IMR-90 (cell line): ENCODE results near the gene IL31RA. TPM values are rescaled to one million over a fixed set of nuclear protein-coding genes. Genes with fewer than 3 reads are reported as not detected.

Experiments used
- ATAC-seq: fragments of 200-7000 bp; cut with Tn5 transposase; 2 replicates; pipeline ENCODE4 v1.9.1; 2020; ENCODE audit warnings: low read depth, mild to moderate bottlenecking, moderate library complexity
- BruUV-seq: library from RNA; stranded (reverse); fragments of 400-500 nt; replicated peaks from 2 replicates; lab custom pipeline; 2021; lab: Mats Ljungman, UMichigan
- CTCF ChIA-PET: fragments of 300-600 bp; formaldehyde crosslinking; extraction: SDS; loops from one replicate; lab custom pipeline; 2021; ENCODE audit warnings: antibody characterized with exemption; lab: Yijun Ruan, JAX
- POLR2A ChIA-PET: fragments of 300-600 bp; sonication (Branson Sonifier 250); formaldehyde crosslinking; loops from one replicate; lab custom pipeline; 2022; ENCODE audit warnings: antibody characterized with exemption; ENCODE audit not compliant: unreplicated experiment; lab: Charles Lee
- DNase-seq: peaks from one replicate; pipeline ENCODE4 v3.0.0; 2013
- H2AFZ ChIP-seq: replicated peaks from 2 replicates; pipeline ENCODE3; 2013; ENCODE audit warnings: low read length, mild to moderate bottlenecking; ENCODE audit not compliant: poor library complexity
- H2AK5ac ChIP-seq: 2 replicates; pipeline ENCODE4 v1.6.1; 2013; ENCODE audit warnings: low read depth, low read length, inconsistent platforms
- H2AK9ac ChIP-seq: replicated peaks from 2 replicates; pipeline ENCODE3; 2013; ENCODE audit warnings: mild to moderate bottlenecking, low read depth, low read length, moderate library complexity; ENCODE audit not compliant: poor library complexity
- H2BK120ac ChIP-seq: 2 replicates; pipeline ENCODE4 v1.6.1; 2013; ENCODE audit warnings: low read depth, low read length, inconsistent platforms
- H2BK15ac ChIP-seq: 3 replicates; pipeline ENCODE4 v1.6.1; 2013; ENCODE audit warnings: low read depth, low read length, inconsistent platforms
- H2BK20ac ChIP-seq: 2 replicates; pipeline ENCODE4 v1.6.1; 2013; ENCODE audit warnings: low read depth, mild to moderate bottlenecking, inconsistent platforms, low read length, moderate library complexity
- H2BK5ac ChIP-seq: 2 replicates; pipeline ENCODE4 v1.6.1; 2013; ENCODE audit warnings: mild to moderate bottlenecking, low read depth, low read length, inconsistent platforms; ENCODE audit not compliant: poor library complexity, severe bottlenecking
- H3K14ac ChIP-seq: replicated peaks from 2 replicates; pipeline ENCODE4 v1.6.1; 2013; ENCODE audit warnings: low read depth, low read length, inconsistent platforms
- H3K18ac ChIP-seq: 2 replicates; pipeline ENCODE4 v1.6.1; 2013; ENCODE audit warnings: low read depth, low read length, control low read depth
- H3K23ac ChIP-seq: 2 replicates; pipeline ENCODE4 v1.6.1; 2013; ENCODE audit warnings: low read depth, low read length, inconsistent platforms
- H3K27ac ChIP-seq: 2 replicates; pipeline ENCODE4 v1.5.1; 2013; ENCODE audit warnings: mild to moderate bottlenecking, control low read depth, low read length; ENCODE audit not compliant: insufficient read depth
- H3K27me3 ChIP-seq: 2 replicates; pipeline ENCODE4 v1.6.1; 2013; ENCODE audit warnings: low read length; ENCODE audit not compliant: control insufficient read depth, insufficient read depth
- H3K36me3 ChIP-seq: 2 replicates; pipeline ENCODE4 v1.6.1; 2013; ENCODE audit warnings: low read length, mixed read lengths; ENCODE audit not compliant: control insufficient read depth, insufficient read depth
- H3K4ac ChIP-seq: 2 replicates; pipeline ENCODE4 v1.6.1; 2013; ENCODE audit warnings: low read depth, low read length, inconsistent platforms
- H3K4me1 ChIP-seq: 2 replicates; pipeline ENCODE4 v1.6.1; 2013; ENCODE audit warnings: low read length, mixed read lengths; ENCODE audit not compliant: control insufficient read depth, insufficient read depth
- H3K4me2 ChIP-seq: 2 replicates; pipeline ENCODE4 v1.6.1; 2013; ENCODE audit warnings: low read depth, mild to moderate bottlenecking, control low read depth, low read length, moderate library complexity
- H3K4me3 ChIP-seq: 2 replicates; pipeline ENCODE4 v1.5.1; 2013; ENCODE audit warnings: low read depth, mild to moderate bottlenecking, control low read depth, low read length, moderate library complexity; ENCODE audit not compliant: insufficient read depth
- H3K56ac ChIP-seq: 2 replicates; pipeline ENCODE4 v1.6.1; 2013; ENCODE audit warnings: low read length, inconsistent platforms; ENCODE audit not compliant: insufficient read depth; ENCODE audit errors: extremely low read depth
- H3K79me1 ChIP-seq, 2 experiments: 2 replicates each; pipeline ENCODE4 v1.6.1; 2013; ENCODE audit warnings: low read length in 2 of 2, inconsistent platforms in 1 of 2, low read depth in 1 of 2
- H3K9ac ChIP-seq: 2 replicates; pipeline ENCODE4 v1.6.1; 2013; ENCODE audit warnings: low read depth, low read length, control low read depth
- H3K9me1 ChIP-seq: 2 replicates; pipeline ENCODE4 v1.6.1; 2013; ENCODE audit warnings: low read length, inconsistent platforms; ENCODE audit not compliant: insufficient read depth
- H3K9me3 ChIP-seq: 2 replicates; pipeline ENCODE4 v1.6.1; 2013; ENCODE audit warnings: low read length; ENCODE audit not compliant: control insufficient read depth, insufficient read depth
- H4K20me1 ChIP-seq: 2 replicates; pipeline ENCODE4 v1.6.1; 2013; ENCODE audit warnings: low read length, inconsistent platforms; ENCODE audit not compliant: insufficient read depth
- H4K5ac ChIP-seq: 2 replicates; pipeline ENCODE4 v1.6.1; 2013; ENCODE audit warnings: mild to moderate bottlenecking, low read depth, low read length, control low read depth
- H4K8ac ChIP-seq, 2 experiments: 2 replicates each; pipeline ENCODE4 v1.6.1; 2013; ENCODE audit warnings: low read depth in 2 of 2, low read length in 2 of 2, control low read depth in 1 of 2, inconsistent platforms in 1 of 2
- H4K91ac ChIP-seq: 2 replicates; pipeline ENCODE4 v1.6.1; 2013; ENCODE audit warnings: low read depth, low read length, inconsistent platforms; ENCODE audit not compliant: insufficient read depth
- BHLHE40 ChIP-seq: fragments of 150-350 bp; IDR thresholded peaks from 2 replicates; pipeline ENCODE4 v1.6.1; 2016; ENCODE audit warnings: mild to moderate bottlenecking, low read depth, low read length
- CEBPB ChIP-seq: IDR thresholded peaks from 2 replicates; pipeline ENCODE4 v1.6.1; 2012; ENCODE audit warnings: low read depth, low read length, improper control_type of control experiment
- CHD1 ChIP-seq: IDR thresholded peaks from 2 replicates; pipeline ENCODE4 v1.6.1; 2012; ENCODE audit warnings: low read depth, low read length, improper control_type of control experiment
- FOS ChIP-seq: fragments of 150-350 bp; IDR thresholded peaks from 2 replicates; pipeline ENCODE4 v1.6.1; 2016; ENCODE audit warnings: low read depth, low read length
- MXI1 ChIP-seq: IDR thresholded peaks from 2 replicates; pipeline ENCODE4 v1.6.1; 2012; ENCODE audit warnings: low read depth, mild to moderate bottlenecking, low read length, moderate library complexity, borderline replicate concordance
- NFE2L2 ChIP-seq: fragments of 150-350 bp; IDR thresholded peaks from 2 replicates; pipeline ENCODE4 v1.6.1; 2016; ENCODE audit warnings: low read depth, mild to moderate bottlenecking, low read length
- RFX5 ChIP-seq: IDR thresholded peaks from 2 replicates; pipeline ENCODE4 v1.8.0; 2012; ENCODE audit warnings: low read depth, mild to moderate bottlenecking, low read length, moderate library complexity
- WGBS, 2 experiments: methylation state at CpG; one replicate each; pipeline versions ENCODE4 v1.1.5 to v1.1.7; 2013; ENCODE audit warnings: missing lambda C conversion rate in 2 of 2; ENCODE audit not compliant: insufficient read length in 1 of 2; ENCODE audit errors: extremely low coverage in 2 of 2; 5-methylcytosine and 5-hydroxymethylcytosine counted together
- dilution Hi-C: fragments of 300-500 bp; cut with HindIII; formaldehyde crosslinking; loops from one replicate; pipeline ENCODE4 v1.14.3; 2018; ENCODE audit warnings: low sequenced_read_pairs; ENCODE audit not compliant: unreplicated experiment
- in situ Hi-C: fragments of 300-500 bp; cut with MboI; formaldehyde crosslinking; loops from 3 replicates; pipeline ENCODE4 v1.14.3; 2019; ENCODE audit warnings: low sequenced_read_pairs, inconsistent platforms, mixed read lengths
- intact Hi-C: fragments of 100-400 bp; cut with micrococcal nuclease; formaldehyde crosslinking; loops from 2 replicates; pipeline ENCODE4 v1.10.0; 2022
- polyA plus RNA-seq, 3 experiments: library from polyadenylated mRNA; depleted of rRNA; stranded (reverse); fragments of >200 nt; gene quantifications; 2 replicates each; pipeline ENCODE4 v1.2.3, GENCODE V29; 2012; ENCODE audit warnings: low replicate concordance in 1 of 3
- total RNA-seq: library from RNA; depleted of rRNA; stranded (reverse); fragments of >200 nt; gene quantifications from 2 replicates; pipeline ENCODE4 v1.2.3, GENCODE V29; 2012
- TF ChIP-seq, protein P1 (sequence below): conservative IDR thresholded peaks from 2 replicates; pipeline ENCODE4 v1.5.1; 2012; ENCODE audit warnings: mild to moderate bottlenecking, low read depth, low read length, improper control_type of control experiment
- TF ChIP-seq, protein P2 (sequence below): fragments of 150-350 bp; IDR thresholded peaks from 2 replicates; pipeline ENCODE4 v1.6.1; 2016; ENCODE audit warnings: low read depth, mild to moderate bottlenecking, low read length, moderate library complexity, borderline replicate concordance
- TF ChIP-seq, protein P3 (sequence below): fragments of 150-350 bp; IDR thresholded peaks from 2 replicates; pipeline ENCODE4 v1.6.1; 2017; ENCODE audit warnings: mild to moderate bottlenecking, antibody characterized with exemption, low read length, low read depth

Gene IL31RA
- total and polyA plus RNA-seq, 2 of the 4 experiments (the other 2 are of a cell fraction) = 0.39 to 0.90 TPM

DNA sequence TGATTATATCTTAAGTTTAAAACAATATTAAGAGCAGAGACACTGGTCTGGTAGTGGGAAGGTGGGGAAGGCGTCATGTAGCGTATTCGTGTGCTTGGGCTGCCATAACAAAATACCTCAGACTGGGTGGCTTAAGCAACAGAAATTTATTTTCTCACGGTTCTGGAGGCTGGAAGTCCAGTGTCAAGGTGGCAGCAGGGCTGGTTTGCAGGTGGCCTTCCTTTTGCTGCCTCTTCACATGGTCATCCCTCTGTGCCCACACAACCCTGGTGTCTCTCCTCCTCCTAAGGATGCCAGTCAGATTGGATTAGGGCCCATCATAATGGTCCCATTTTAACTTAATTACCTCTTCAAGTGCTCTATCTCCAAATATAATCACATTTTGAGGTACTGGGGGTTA, 9.6 kb downstream of the IL31RA start:
- no peak overlapping the region for H2AFZ ChIP-seq
- H3K56ac ChIP-seq = no peak overlapping the region
- DNase-seq = no peak
- POLR2A ChIA-PET = no interaction called here
- H3K27ac ChIP-seq = no peak overlapping the region
- H3K4me3 ChIP-seq = no peak overlapping the region
- CTCF ChIA-PET = no interaction called here
- dilution Hi-C loops (no loop called here), in situ Hi-C loops (no loop called here), intact Hi-C loops (no loop called here)
- H3K9me3 ChIP-seq = peaks cover 3% of the 10 kb centered on the region
- no peak overlapping the region for H3K4me2 ChIP-seq
- no peak overlapping the region for H2BK15ac ChIP-seq
- no CpG with 5 or more reads among the region's 4 CpGs for WGBS, 2 experiments
- no peak overlapping the region for H3K14ac ChIP-seq
- H3K9me1 ChIP-seq = peaks cover 8% of the 10 kb centered on the region
- no peak overlapping the region for H4K5ac ChIP-seq
- H2BK20ac ChIP-seq = no peak overlapping the region
- H3K23ac ChIP-seq = no peak overlapping the region
- H3K36me3 ChIP-seq = no peaks in the 10 kb centered on the region
- no peaks in the 10 kb centered on the region for H3K79me1 ChIP-seq
- H4K20me1 ChIP-seq = no peaks in the 10 kb centered on the region
- H2AK9ac ChIP-seq = no peak overlapping the region
- no peak for ATAC-seq
- no peak overlapping the region for H2BK120ac ChIP-seq
- BruUV-seq = no TSS peak
- no peak overlapping the region for H4K8ac ChIP-seq
- no peak overlapping the region for H4K91ac ChIP-seq
- no peak overlapping the region for H2BK5ac ChIP-seq
- H3K18ac ChIP-seq = no peak overlapping the region
- H2AK5ac ChIP-seq = no peak overlapping the region
- H3K9ac ChIP-seq = no peak overlapping the region
- TF ChIP-seq CEBPB (no peak), RFX5 (no peak), MXI1 (no peak), NFE2L2 (no peak), BHLHE40 (no peak), FOS (no peak), CHD1 (no peak)
- TF ChIP-seq, protein P1, sequence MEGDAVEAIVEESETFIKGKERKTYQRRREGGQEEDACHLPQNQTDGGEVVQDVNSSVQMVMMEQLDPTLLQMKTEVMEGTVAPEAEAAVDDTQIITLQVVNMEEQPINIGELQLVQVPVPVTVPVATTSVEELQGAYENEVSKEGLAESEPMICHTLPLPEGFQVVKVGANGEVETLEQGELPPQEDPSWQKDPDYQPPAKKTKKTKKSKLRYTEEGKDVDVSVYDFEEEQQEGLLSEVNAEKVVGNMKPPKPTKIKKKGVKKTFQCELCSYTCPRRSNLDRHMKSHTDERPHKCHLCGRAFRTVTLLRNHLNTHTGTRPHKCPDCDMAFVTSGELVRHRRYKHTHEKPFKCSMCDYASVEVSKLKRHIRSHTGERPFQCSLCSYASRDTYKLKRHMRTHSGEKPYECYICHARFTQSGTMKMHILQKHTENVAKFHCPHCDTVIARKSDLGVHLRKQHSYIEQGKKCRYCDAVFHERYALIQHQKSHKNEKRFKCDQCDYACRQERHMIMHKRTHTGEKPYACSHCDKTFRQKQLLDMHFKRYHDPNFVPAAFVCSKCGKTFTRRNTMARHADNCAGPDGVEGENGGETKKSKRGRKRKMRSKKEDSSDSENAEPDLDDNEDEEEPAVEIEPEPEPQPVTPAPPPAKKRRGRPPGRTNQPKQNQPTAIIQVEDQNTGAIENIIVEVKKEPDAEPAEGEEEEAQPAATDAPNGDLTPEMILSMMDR = no peak
- TF ChIP-seq, protein P2, sequence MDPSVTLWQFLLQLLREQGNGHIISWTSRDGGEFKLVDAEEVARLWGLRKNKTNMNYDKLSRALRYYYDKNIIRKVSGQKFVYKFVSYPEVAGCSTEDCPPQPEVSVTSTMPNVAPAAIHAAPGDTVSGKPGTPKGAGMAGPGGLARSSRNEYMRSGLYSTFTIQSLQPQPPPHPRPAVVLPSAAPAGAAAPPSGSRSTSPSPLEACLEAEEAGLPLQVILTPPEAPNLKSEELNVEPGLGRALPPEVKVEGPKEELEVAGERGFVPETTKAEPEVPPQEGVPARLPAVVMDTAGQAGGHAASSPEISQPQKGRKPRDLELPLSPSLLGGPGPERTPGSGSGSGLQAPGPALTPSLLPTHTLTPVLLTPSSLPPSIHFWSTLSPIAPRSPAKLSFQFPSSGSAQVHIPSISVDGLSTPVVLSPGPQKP = no peak
- TF ChIP-seq, protein P3, sequence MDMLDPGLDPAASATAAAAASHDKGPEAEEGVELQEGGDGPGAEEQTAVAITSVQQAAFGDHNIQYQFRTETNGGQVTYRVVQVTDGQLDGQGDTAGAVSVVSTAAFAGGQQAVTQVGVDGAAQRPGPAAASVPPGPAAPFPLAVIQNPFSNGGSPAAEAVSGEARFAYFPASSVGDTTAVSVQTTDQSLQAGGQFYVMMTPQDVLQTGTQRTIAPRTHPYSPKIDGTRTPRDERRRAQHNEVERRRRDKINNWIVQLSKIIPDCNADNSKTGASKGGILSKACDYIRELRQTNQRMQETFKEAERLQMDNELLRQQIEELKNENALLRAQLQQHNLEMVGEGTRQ = no peak
- no peaks in the 10 kb centered on the region for H3K27me3 ChIP-seq
- H3K4me1 ChIP-seq = no peaks in the 10 kb centered on the region; the same call in 1 of the 2 replicates
- H3K4ac ChIP-seq = no peak overlapping the region
